Activated T-cell treated with anti-CD3 and anti-CD28 coated beads, Interleukin-2, amount 50 U/mL, for 24 hours (primary cell): Measurements from ENCODE around the gene FAIM.
"Not testable (repeated sequence)": the region's sequence is repeated elsewhere in the genome, so short reads cannot be mapped to it uniquely, and the experiment has no call there.

Experiments
- DNase-seq: peaks from one replicate; pipeline ENCODE4 v3.0.0-alpha.2; 2020
- H3K27ac Mint-ChIP-seq: 2 replicates; pipeline ENCODE4 v1.8.0; 2020; ENCODE audit warnings: mild to moderate bottlenecking, mixed read lengths
- H3K27me3 Mint-ChIP-seq: 2 replicates; pipeline ENCODE4 v1.8.0; 2020; ENCODE audit warnings: mixed read lengths
- H3K36me3 Mint-ChIP-seq: 2 replicates; pipeline ENCODE4 v1.8.0; 2020; ENCODE audit warnings: low read depth, mixed read lengths
- H3K4me1 Mint-ChIP-seq: 2 replicates; pipeline ENCODE4 v1.8.0; 2020; ENCODE audit warnings: low read depth, mixed read lengths
- H3K4me3 Mint-ChIP-seq: 2 replicates; pipeline ENCODE4 v1.8.0; 2020; ENCODE audit warnings: mild to moderate bottlenecking, moderate library complexity, mixed read lengths
- H3K9me3 Mint-ChIP-seq: 2 replicates; pipeline ENCODE4 v1.8.0; 2020; ENCODE audit warnings: mixed read lengths

Gene FAIM

GRCh38 chr3:138640537-138640936, 32.0 kb downstream of the FAIM start:
- H3K27me3 Mint-ChIP-seq = no peaks in the 10 kb centered on the region
- no peak overlapping the region for H3K4me3 Mint-ChIP-seq
- H3K9me3 Mint-ChIP-seq = peaks cover 44% of the 10 kb centered on the region
- H3K36me3 Mint-ChIP-seq = peaks cover 5% of the 10 kb centered on the region
- no peak for DNase-seq
- no peak overlapping the region for H3K27ac Mint-ChIP-seq
- H3K4me1 Mint-ChIP-seq = no peaks in the 10 kb centered on the region

- no peaks in the 10 kb centered on the region for H3K4me1 Mint-ChIP-seq
These were observed 33.8 kb downstream of the FAIM start for GRCh38 chr3:138642226-138642926.

GRCh38 chr3:138642927-138643253, 34.3 kb downstream of the FAIM start:
- Mint-ChIP-seq H3K4me1 (no peaks in the 10 kb centered on the region), H3K36me3 (peaks cover 10% of the 10 kb centered on the region), H3K27ac (no peak overlapping the region), H3K4me3 (no peak overlapping the region), H3K9me3 (peaks cover 54% of the 10 kb centered on the region), H3K27me3 (no peaks in the 10 kb centered on the region)
- DNase-seq = no peak

More at GRCh38 chr3:138642226-138642926, 33.8 kb downstream of the FAIM start:
- peaks cover 8% of the 10 kb centered on the region for H3K36me3 Mint-ChIP-seq
- H3K4me3 Mint-ChIP-seq = no peak overlapping the region
- H3K27ac Mint-ChIP-seq = no peak overlapping the region
- no peaks in the 10 kb centered on the region for H3K27me3 Mint-ChIP-seq
- DNase-seq = no peak
- H3K9me3 Mint-ChIP-seq = peaks cover 53% of the 10 kb centered on the region

- Mint-ChIP-seq H3K9me3 (peaks cover 51% of the 10 kb centered on the region), H3K27ac (no peak overlapping the region), H3K4me1 (no peaks in the 10 kb centered on the region), H3K4me3 (no peak overlapping the region), H3K36me3 (peaks cover 33% of the 10 kb centered on the region), H3K27me3 (no peaks in the 10 kb centered on the region)
- no peak for DNase-seq
These were observed 37.4 kb downstream of the FAIM start for GRCh38 chr3:138646008-138646407.

GRCh38 chr3:138646513-138646912, 37.9 kb downstream of the FAIM start:
- Mint-ChIP-seq H3K4me1 (no peaks in the 10 kb centered on the region), H3K4me3 (no peak overlapping the region), H3K27me3 (no peaks in the 10 kb centered on the region), H3K9me3 (peaks cover 50% of the 10 kb centered on the region), H3K27ac (no peak overlapping the region), H3K36me3 (peaks cover 38% of the 10 kb centered on the region)
- no peak for DNase-seq

GRCh38 chr3:138649134-138649533, 40.6 kb downstream of the FAIM start:
- H3K36me3 Mint-ChIP-seq = peaks cover 59% of the 10 kb centered on the region
- H3K9me3 Mint-ChIP-seq = peaks cover 35% of the 10 kb centered on the region
- H3K4me1 Mint-ChIP-seq = no peaks in the 10 kb centered on the region
- H3K27ac Mint-ChIP-seq = no peak overlapping the region
- no peak for DNase-seq
- H3K4me3 Mint-ChIP-seq = no peak overlapping the region
- no peaks in the 10 kb centered on the region for H3K27me3 Mint-ChIP-seq

GRCh38 chr3:138653567-138653966, 45.0 kb downstream of the FAIM start:
- no peaks in the 10 kb centered on the region for H3K4me1 Mint-ChIP-seq

GRCh38 chr3:138657508-138657907, 48.9 kb downstream of the FAIM start:
- DNase-seq = no peak
- H3K4me1 Mint-ChIP-seq = no peaks in the 10 kb centered on the region
- no peaks in the 10 kb centered on the region for H3K9me3 Mint-ChIP-seq
- no peaks in the 10 kb centered on the region for H3K27me3 Mint-ChIP-seq
- H3K36me3 Mint-ChIP-seq = peaks cover 89% of the 10 kb centered on the region
- H3K27ac Mint-ChIP-seq = no peak overlapping the region
- no peak overlapping the region for H3K4me3 Mint-ChIP-seq

More at GRCh38 chr3:138653567-138653966, 45.0 kb downstream of the FAIM start:
- Mint-ChIP-seq H3K27ac (no peak overlapping the region), H3K4me3 (no peak overlapping the region), H3K27me3 (no peaks in the 10 kb centered on the region), H3K9me3 (peaks cover 7% of the 10 kb centered on the region), H3K36me3 (peaks cover 93% of the 10 kb centered on the region)
- no peak for DNase-seq

GRCh38 chr3:138668107-138668506, 59.5 kb downstream of the FAIM start:
- H3K4me3 Mint-ChIP-seq = no peak overlapping the region
- H3K27me3 Mint-ChIP-seq = no peaks in the 10 kb centered on the region
- DNase-seq = no peak
- no peak overlapping the region for H3K27ac Mint-ChIP-seq
- H3K4me1 Mint-ChIP-seq = no peaks in the 10 kb centered on the region
- peaks cover 83% of the 10 kb centered on the region for H3K36me3 Mint-ChIP-seq
- no peaks in the 10 kb centered on the region for H3K9me3 Mint-ChIP-seq

GRCh38 chr3:138670407-138670806, 61.8 kb downstream of the FAIM start:
- DNase-seq = no peak
- Mint-ChIP-seq H3K4me3 (no peak overlapping the region), H3K27ac (no peak overlapping the region), H3K4me1 (no peaks in the 10 kb centered on the region), H3K27me3 (no peaks in the 10 kb centered on the region), H3K9me3 (peaks cover 6% of the 10 kb centered on the region), H3K36me3 (peaks cover 83% of the 10 kb centered on the region)

- H3K9me3 Mint-ChIP-seq = peaks cover 13% of the 10 kb centered on the region
- no peaks in the 10 kb centered on the region for H3K4me1 Mint-ChIP-seq
- no peak overlapping the region for H3K4me3 Mint-ChIP-seq
- no peak overlapping the region for H3K27ac Mint-ChIP-seq
- H3K36me3 Mint-ChIP-seq = peaks cover 85% of the 10 kb centered on the region
- H3K27me3 Mint-ChIP-seq = no peaks in the 10 kb centered on the region
- DNase-seq = no peak
These were observed 65.3 kb downstream of the FAIM start for GRCh38 chr3:138673641-138674530.

GRCh38 chr3:138675393-138675792, 66.8 kb downstream of the FAIM start:
- Mint-ChIP-seq H3K4me3 (no peak overlapping the region), H3K27ac (no peak overlapping the region), H3K36me3 (peaks cover 77% of the 10 kb centered on the region), H3K27me3 (no peaks in the 10 kb centered on the region), H3K9me3 (peaks cover 13% of the 10 kb centered on the region), H3K4me1 (no peaks in the 10 kb centered on the region)
- DNase-seq = no peak

GRCh38 chr3:138678086-138678485, 69.5 kb downstream of the FAIM start:
- no peak overlapping the region for H3K4me3 Mint-ChIP-seq
- peaks cover 85% of the 10 kb centered on the region for H3K36me3 Mint-ChIP-seq
- no peaks in the 10 kb centered on the region for H3K27me3 Mint-ChIP-seq
- H3K27ac Mint-ChIP-seq = no peak overlapping the region
- H3K4me1 Mint-ChIP-seq = no peaks in the 10 kb centered on the region
- no peak for DNase-seq
- H3K9me3 Mint-ChIP-seq = peaks cover 13% of the 10 kb centered on the region

- Mint-ChIP-seq H3K4me1 (no peaks in the 10 kb centered on the region), H3K36me3 (peaks cover 82% of the 10 kb centered on the region), H3K27me3 (no peaks in the 10 kb centered on the region), H3K4me3 (no peak overlapping the region), H3K27ac (no peak overlapping the region), H3K9me3 (peaks cover 13% of the 10 kb centered on the region)
- no peak for DNase-seq
These were observed 70.4 kb downstream of the FAIM start for GRCh38 chr3:138678874-138679392.

GRCh38 chr3:138680974-138681373, 72.4 kb downstream of the FAIM start:
- H3K9me3 Mint-ChIP-seq, H3K27me3 Mint-ChIP-seq, H3K4me3 Mint-ChIP-seq, DNase-seq, H3K27ac Mint-ChIP-seq, H3K4me1 Mint-ChIP-seq: not testable (repeated sequence)
- peaks cover 71% of the 10 kb centered on the region for H3K36me3 Mint-ChIP-seq
